C4-2B (cell line): ENCODE measurements around the gene ANKRD6.

Experiments used
- ZFX ChIP-seq: fragments of 450-650 bp; IDR thresholded peaks from 2 replicates; pipeline ENCODE4 v1.6.1; 2017
- TF ChIP-seq, protein P1 (sequence below): fragments of 450-650 bp; conservative IDR thresholded peaks from 2 replicates; pipeline ENCODE4 v1.5.1; 2017; ENCODE audit warnings: mild to moderate bottlenecking

DNA sequence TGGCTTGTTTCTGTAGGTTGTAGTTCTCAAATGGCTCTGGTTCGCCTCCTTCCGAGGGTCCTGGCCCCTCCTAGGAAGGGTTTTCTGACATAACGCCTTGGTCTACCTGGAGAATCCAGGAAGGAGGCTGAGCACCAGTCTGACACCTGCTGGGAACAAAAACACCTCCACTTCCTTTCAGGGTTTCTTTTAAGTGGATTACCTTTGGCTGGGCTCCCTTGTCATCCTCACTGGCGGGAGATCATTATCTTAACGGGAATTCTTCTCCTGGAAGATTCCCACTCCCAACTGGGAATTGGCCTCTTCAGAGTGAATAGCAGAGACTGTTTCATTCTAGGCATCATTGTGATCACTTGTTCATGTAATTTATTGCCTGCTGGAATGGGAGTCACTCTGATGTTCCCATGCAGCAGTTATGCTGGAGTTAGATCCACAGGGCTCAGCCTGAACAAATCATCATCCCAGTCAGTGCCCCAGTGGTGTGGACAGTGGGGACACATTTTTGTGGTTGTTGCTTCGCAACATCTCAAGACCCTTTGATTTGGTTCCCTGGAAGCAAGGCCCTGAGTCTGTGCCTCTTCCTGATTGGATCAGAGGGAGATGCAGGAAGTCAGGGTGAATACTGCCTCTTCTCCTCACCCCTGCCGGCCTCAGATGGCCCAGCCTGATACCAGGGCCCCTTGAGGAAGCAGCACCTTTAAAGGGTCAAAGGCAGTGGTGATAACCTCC, 156.5 kb downstream of the ANKRD6 start:
- TF ChIP-seq, protein P1, sequence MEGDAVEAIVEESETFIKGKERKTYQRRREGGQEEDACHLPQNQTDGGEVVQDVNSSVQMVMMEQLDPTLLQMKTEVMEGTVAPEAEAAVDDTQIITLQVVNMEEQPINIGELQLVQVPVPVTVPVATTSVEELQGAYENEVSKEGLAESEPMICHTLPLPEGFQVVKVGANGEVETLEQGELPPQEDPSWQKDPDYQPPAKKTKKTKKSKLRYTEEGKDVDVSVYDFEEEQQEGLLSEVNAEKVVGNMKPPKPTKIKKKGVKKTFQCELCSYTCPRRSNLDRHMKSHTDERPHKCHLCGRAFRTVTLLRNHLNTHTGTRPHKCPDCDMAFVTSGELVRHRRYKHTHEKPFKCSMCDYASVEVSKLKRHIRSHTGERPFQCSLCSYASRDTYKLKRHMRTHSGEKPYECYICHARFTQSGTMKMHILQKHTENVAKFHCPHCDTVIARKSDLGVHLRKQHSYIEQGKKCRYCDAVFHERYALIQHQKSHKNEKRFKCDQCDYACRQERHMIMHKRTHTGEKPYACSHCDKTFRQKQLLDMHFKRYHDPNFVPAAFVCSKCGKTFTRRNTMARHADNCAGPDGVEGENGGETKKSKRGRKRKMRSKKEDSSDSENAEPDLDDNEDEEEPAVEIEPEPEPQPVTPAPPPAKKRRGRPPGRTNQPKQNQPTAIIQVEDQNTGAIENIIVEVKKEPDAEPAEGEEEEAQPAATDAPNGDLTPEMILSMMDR: no peak
- no peak for TF ChIP-seq ZFX
